ENCODE results near the gene RIC1. TPM values are rescaled to one million over a fixed set of nuclear protein-coding genes. Genes with fewer than 3 reads are reported as not detected.

The RIC1 gene
- total and polyA plus RNA-seq, 2 of the 4 experiments (the other 2 are of a cell fraction): 28.8 to 76.9 TPM

DNA sequence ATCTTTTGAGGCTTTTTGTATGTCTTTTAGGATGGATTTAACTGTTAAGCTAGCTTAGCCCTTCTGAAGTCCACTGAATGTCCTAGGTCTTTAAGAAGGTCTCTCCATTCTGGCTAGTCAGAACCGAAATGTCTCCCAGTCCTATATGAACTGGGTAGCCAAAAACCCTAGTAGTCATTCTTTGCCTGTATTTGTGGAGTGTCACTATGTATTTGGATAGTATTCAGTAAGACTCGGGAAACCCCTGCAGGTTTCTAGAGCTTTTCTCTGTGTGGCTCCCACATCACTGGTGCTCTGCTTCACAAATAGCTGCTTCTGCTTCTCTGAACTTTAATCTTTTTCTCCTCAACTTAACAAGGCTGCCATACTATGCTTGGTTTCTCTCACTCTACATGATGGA is 68.0 kb downstream of the RIC1 start:
- Histone ChIP-seq H3K56ac (ENCODE audit: extremely low read depth, insufficient read depth, low read length) (no peak overlapping the region), H3K4me1 (ENCODE audit: control insufficient read depth, insufficient read depth, low read length) (peaks cover 18% of the 10 kb centered on the region), H2BK15ac (ENCODE audit: low read depth, low read length) (0 out of 3 replicates have a peak overlapping the region, but pooled peaks have one; percentile 14), H3K23ac (ENCODE audit: low read depth, low read length) (0 out of 2 replicates have a peak overlapping the region, but pooled peaks have one; percentile 11), H2BK5ac (ENCODE audit: low read depth, low read length, poor library complexity, severe bottlenecking) (peak overlapping the region; percentile 5), H2AFZ (replicated peaks; ENCODE audit: low read length, poor library complexity) (no peak overlapping the region), H3K27me3 (ENCODE audit: control insufficient read depth, insufficient read depth, low read length) (no peaks in the 10 kb centered on the region), H4K91ac (ENCODE audit: insufficient read depth, low read depth, low read length) (no peak overlapping the region), H4K5ac (ENCODE audit: low read depth, low read length) (peak overlapping the region; percentile 42; the same call in 1 of the 2 replicates), H3K4me3 (ENCODE audit: insufficient read depth, low read depth, low read length) (no peak overlapping the region), H3K27ac (ENCODE audit: insufficient read depth, low read length) (no peak overlapping the region), H3K4ac (ENCODE audit: low read depth, low read length) (no peak overlapping the region; the same call in 1 of the 2 replicates), H3K14ac (replicated peaks; ENCODE audit: low read depth, low read length) (no peak overlapping the region), H2BK120ac (ENCODE audit: low read depth, low read length) (no peak overlapping the region), H3K4me2 (ENCODE audit: low read depth, low read length) (no peak overlapping the region), H2AK9ac (replicated peaks; ENCODE audit: low read depth, low read length, poor library complexity) (no peak overlapping the region), H3K9ac (ENCODE audit: low read depth, low read length) (no peak overlapping the region), H3K36me3 (ENCODE audit: control insufficient read depth, insufficient read depth, low read length) (no peaks in the 10 kb centered on the region), H4K8ac (ENCODE audit: low read depth in 2 of 2, low read length in 2 of 2) (peak overlapping the region in 1 of 2 experiments; percentile 31; a peak in 1 of 4 replicates), H2AK5ac (ENCODE audit: low read depth, low read length) (no peak overlapping the region), H3K79me1 (ENCODE audit: low read depth in 1 of 2, low read length in 2 of 2) (peaks cover 22 to 55% of the 10 kb centered on the region in 2 experiments), H3K18ac (ENCODE audit: low read depth, low read length) (peak overlapping the region; percentile 77; the same call in 1 of the 2 replicates), H4K20me1 (ENCODE audit: insufficient read depth, low read length) (peaks cover 25% of the 10 kb centered on the region), H3K9me3 (ENCODE audit: control insufficient read depth, insufficient read depth, low read length) (no peaks in the 10 kb centered on the region), H3K9me1 (ENCODE audit: insufficient read depth, low read length) (peaks cover 9% of the 10 kb centered on the region), H2BK20ac (ENCODE audit: low read depth, low read length) (no peak overlapping the region)
- no TSS peak for BruUV-seq (replicated peaks)
- DNase-seq (no peak), ATAC-seq (ENCODE audit: low read depth) (no peak)
- in situ Hi-C loops (cut with MboI; ENCODE audit: low sequenced_read_pairs) (no loop called here), dilution Hi-C loops (cut with HindIII; ENCODE audit: low sequenced_read_pairs, unreplicated experiment) (no loop called here), intact Hi-C loops (cut with micrococcal nuclease) (loop anchor here (10.0 kb wide), 1 partner anchor 52 kb away; no protein-coding TSS in a partner anchor)
- ChIA-PET CTCF (no interaction called here), POLR2A (ENCODE audit: unreplicated experiment) (no interaction called here)
- 100% methylated on average over 1 of the region's 2 CpGs; no CpG with 5 or more reads in 1 of the 2 experiments for WGBS, 2 experiments (ENCODE audit: extremely low coverage in 2 of 2, insufficient read length in 1 of 2)
- TF ChIP-seq BHLHE40 (IDR thresholded peaks at IDR 0.05; ENCODE audit: low read depth, low read length) (no peak), CEBPB (IDR thresholded peaks at IDR 0.05; ENCODE audit: low read depth, low read length) (no peak), POLR2A (IDR thresholded peaks at IDR 0.05; ENCODE audit: low read depth, low read length) (no peak), FOS (IDR thresholded peaks at IDR 0.05; ENCODE audit: low read depth, low read length) (no peak), CHD1 (IDR thresholded peaks at IDR 0.05; ENCODE audit: low read depth, low read length) (no peak), RAD21 (IDR thresholded peaks at IDR 0.05; ENCODE audit: low read length) (no peak), NFE2L2 (IDR thresholded peaks at IDR 0.05; ENCODE audit: low read depth, low read length) (no peak), MXI1 (IDR thresholded peaks at IDR 0.05; ENCODE audit: borderline replicate concordance, low read depth, low read length) (no peak)
- TF ChIP-seq, protein P1, sequence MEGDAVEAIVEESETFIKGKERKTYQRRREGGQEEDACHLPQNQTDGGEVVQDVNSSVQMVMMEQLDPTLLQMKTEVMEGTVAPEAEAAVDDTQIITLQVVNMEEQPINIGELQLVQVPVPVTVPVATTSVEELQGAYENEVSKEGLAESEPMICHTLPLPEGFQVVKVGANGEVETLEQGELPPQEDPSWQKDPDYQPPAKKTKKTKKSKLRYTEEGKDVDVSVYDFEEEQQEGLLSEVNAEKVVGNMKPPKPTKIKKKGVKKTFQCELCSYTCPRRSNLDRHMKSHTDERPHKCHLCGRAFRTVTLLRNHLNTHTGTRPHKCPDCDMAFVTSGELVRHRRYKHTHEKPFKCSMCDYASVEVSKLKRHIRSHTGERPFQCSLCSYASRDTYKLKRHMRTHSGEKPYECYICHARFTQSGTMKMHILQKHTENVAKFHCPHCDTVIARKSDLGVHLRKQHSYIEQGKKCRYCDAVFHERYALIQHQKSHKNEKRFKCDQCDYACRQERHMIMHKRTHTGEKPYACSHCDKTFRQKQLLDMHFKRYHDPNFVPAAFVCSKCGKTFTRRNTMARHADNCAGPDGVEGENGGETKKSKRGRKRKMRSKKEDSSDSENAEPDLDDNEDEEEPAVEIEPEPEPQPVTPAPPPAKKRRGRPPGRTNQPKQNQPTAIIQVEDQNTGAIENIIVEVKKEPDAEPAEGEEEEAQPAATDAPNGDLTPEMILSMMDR (conservative IDR thresholded peaks at IDR 0.05; ENCODE audit: low read depth, low read length): no peak
